OCI-LY1 (cell line): ENCODE data around the gene STRIP1.

Experiments used
- CTCF ChIP-seq: fragments of 200-600 bp; sonication (generic), shearing (Covaris generic); IDR thresholded peaks from 2 replicates; pipeline ENCODE4 v1.5.1; 2017; ENCODE audit warnings: mild to moderate bottlenecking, antibody characterized with exemption, low read length, moderate library complexity, mixed read lengths
- EZH2 ChIP-seq: fragments of 200-600 bp; sonication (generic), shearing (Covaris generic); IDR thresholded peaks from 2 replicates; pipeline ENCODE4 v1.8.0; 2017; ENCODE audit warnings: borderline replicate concordance, mixed run types, mild to moderate bottlenecking, antibody characterized with exemption, low read length, moderate library complexity, mixed read lengths

GRCh38 chr1:110006516-110006915 is 27.9 kb upstream of the STRIP1 start:
- no peak for TF ChIP-seq EZH2
- no peak for TF ChIP-seq CTCF
